Stimulated activated CD4-positive, alpha-beta T cell treated with anti-CD3 and anti-CD28 coated beads, Interleukin-1b, Interleukin-23, amount 100 ng/mL, for 48 hours (primary cell): Measurements from ENCODE around the gene OR2Y1.
"Not testable (repeated sequence)": the region's sequence is repeated elsewhere in the genome, so short reads cannot be mapped to it uniquely, and the experiment has no call there.

Experiments used
- DNase-seq: peaks from one replicate; pipeline ENCODE4 v3.0.0-alpha.2; 2020

OR2Y1 gene

DNA sequence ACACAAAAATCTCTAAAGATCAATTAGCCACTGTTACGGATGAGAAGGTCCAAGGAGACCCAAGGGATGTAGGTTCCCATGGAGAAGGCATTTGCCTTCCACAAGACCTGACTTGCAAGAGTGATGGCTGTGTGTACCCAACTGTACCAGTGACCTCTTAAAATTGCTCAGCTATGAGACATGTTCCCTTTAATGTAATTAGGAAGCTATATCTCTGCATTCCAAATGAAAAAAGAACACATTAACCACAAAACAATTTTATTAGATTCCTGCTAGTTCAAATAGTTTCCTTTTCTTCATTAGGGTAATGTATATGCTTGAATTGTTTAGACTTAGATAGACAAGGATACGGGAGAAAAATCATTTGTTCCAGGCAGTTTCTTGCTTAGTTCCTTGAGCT is 3.3 kb downstream of the OR2Y1 start:
- no peak for DNase-seq

DNA sequence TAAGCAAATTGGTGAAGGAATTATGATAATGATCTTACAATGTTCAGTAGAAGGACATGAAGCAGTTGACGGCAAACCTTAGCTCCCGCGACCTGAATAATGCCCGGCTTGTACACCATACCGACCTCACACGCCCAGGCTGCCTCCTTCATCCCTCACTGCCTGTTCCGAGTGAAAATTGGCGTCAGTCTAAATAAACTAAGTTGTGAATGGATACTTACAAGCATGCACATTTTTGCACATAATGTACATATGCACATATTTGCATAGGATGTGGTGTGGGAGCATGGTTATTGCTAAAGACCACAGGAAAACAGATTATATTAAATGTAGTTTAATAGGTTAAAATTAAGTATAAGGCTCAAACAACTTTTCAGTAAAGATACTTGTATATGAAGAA is 14.9 kb downstream of the OR2Y1 start:
- no peak for DNase-seq

DNA sequence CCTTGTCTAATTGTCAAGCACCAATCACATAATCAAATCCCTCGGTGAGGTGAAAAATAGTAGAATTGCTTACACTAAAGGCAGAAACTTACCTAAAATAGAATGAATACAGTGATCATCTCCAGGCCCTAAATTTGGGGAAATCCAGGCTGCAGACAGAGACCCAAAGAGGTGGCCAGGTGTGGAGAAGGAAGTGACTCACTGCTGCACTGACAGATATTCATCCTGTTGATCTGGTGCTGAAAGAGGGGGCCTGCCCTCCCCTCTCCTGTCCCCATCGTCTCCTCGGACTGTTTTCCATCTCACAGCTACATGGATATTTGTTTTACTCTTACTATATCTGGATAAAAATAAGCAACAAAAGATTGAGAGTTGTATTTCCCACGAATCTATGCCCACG is 15.9 kb downstream of the OR2Y1 start:
- DNase-seq, result no peak

DNA sequence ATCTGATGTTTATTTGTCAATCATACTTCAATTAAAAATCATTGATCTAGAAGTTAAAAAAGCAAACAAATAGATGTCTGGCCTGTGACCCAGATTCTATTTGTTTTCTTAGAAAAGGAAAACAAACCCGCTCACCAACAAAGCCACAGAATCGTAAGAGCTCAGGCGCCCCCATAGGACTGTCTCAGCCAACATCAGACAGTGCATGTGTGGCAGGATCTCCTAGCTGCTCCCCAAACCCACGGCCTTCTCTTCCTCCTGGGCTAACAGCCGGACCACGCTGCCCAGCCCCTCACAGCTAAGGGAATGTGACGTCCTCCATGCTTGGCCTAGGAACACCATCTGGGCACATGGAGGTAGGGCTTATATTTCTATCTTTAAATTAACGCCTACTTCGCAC is 19.4 kb downstream of the OR2Y1 start:
- no peak for DNase-seq

DNA sequence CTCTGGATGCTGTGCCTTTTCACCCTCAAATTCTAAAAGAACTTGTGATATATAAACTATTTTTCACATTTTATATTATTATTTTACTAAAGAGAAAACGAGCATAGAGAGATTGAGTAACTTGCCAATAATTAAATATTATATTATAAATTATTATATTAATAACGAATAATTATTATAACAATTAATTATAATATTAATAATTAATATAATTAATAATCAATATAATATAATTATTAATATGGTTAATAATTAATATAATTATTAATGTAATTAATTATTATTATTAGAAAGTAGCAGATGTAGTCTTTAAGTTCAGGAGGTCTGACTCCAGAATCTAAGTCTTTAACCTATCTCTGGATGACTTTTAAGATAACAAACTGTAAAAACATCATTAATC is 20.1 kb downstream of the OR2Y1 start:
- no peak for DNase-seq

DNA sequence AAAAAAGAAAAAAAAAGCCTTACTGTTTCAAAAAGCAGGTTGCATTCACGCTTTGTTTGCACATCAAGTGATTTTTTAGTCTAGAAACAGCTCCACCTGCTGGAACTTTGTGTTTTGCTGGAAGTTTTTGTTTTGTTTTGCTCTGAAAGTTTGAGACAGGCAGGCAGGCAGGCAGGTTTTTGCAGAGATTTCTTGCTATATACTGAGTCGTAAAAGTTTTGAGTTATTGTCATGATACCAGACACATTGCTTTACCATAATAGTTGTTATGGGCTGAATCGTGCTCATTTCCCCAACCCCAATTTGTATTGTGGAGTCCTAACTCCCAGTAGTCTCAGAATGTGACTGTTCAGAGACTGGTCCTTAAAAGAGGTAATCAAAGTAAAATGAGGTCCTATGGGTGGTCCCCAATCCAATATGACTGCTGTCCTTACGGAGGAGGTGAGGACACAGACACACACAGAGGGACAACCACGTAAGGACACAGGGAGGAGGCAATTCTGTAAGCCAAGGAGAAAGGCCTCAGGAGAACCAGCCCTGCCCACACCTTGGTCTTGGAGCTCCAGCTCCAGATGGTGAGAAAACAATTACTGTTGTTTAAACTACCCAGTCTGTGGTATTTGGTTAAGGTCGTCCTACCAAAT is 20.9 kb downstream of the OR2Y1 start:
- DNase-seq, result no peak

DNA sequence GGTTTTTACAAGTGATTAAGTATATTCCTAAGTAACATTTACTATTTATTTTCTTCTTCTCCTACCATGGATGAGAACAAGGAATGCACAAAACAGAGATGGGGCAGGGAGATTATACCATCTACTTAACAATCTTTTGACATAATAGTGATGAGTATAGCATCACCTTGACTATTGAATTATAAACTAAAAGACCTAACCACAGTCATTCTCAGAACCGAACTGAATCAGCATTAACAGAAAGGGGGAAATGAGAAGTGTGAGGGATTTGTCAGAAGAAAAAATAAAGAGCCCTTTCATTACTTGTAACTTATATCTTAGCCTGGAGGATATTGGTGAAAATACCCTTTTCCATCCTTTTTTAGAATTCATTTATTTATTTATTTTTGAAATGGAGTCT is 21.9 kb downstream of the OR2Y1 start:
- DNase-seq, result no peak

DNA sequence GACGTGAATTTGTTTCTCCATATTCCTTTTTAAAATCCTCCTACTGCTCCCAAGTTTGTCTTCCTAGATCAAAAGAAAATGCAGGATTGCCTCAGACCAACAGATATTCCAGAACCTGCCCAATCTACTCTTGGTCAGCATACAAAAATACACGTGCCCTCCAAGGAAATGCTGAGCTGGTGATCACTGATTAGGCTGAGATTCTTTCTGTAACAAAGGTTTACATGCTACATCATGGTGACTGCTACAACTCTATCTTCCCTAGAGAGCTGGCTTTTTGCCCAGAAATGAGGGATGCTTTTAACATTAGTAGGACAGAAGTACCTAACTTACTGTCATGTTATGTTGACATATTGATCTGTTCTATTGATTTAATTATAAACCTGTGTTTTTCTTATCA is 35.5 kb downstream of the OR2Y1 start:
- DNase-seq, result no peak

DNA sequence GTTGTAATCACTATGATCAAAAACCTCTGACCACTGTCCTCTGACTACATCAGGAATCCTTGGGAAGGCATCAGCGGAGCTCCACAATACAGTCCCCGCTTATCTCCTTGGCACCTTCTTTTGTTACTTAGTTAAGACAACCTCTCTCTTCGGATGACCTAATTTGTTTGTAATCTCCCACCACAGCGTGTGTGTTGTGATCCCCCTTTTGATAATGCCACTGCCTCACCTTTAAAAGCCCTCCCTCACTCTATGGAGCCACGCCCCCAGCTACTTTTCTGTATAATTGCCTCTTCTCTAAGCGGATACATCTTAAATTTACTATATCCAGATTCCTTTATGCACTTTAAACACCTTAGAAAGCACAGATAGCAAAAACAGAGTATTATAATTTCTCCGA is 35.9 kb downstream of the OR2Y1 start:
- DNase-seq, result no peak

DNA sequence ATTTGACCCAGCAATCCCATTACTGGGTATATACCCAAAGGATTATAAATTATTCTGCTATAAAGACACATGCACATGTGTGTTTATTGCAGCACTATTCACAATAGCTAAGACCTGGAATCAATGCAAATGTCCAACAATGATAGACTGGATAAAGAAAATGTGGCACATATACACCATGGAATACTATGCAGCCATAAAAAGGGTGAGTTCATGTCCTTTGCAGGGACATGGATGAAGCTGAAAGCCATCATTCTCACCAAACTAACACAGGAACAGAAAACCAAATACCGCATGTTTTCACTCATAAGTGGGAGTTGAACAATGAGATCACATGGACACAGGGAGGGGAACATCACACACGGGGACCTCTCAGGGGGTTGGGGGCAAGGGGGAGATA is 36.5 kb downstream of the OR2Y1 start:
- DNase-seq, result not testable (repeated sequence)

DNA sequence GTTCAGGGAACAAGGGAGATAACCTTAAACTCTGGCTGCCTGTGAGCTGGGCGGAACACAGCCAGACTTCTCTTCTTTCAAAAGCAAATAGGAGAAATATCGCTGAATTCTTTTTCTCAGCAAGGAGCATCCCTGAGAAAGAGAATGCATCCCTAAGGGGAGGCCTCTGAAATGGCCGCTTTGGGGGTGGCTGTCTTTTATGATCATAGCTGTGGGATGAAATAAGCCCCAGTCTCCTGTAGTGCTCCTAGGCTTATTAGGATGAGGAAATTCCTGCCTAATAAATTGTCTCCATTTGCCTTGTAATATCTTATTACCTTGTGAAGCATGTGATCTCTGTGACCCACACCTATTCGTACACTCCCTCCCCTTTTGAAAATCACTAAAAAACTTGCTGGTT is 39.4 kb downstream of the OR2Y1 start:
- DNase-seq, result not testable (repeated sequence)

DNA sequence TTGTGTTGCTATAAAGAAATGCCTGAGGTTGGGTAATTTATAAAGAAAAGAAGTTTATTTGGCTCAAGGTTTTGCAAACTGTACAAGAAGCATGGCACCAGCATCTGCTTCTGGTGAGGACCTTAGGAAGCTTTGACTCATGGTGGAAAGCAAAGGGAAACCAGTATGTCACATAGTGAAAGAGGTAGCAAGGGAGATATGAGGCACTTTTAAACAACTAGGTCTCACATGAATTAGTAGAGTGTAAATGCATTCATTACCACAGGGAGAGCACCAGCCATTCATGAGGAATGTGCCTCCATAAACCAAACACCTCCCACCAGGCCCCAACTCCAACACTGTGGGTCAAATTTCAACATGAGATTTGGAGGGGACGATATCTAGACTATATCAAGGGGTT is 40.8 kb downstream of the OR2Y1 start:
- no peak for DNase-seq

DNA sequence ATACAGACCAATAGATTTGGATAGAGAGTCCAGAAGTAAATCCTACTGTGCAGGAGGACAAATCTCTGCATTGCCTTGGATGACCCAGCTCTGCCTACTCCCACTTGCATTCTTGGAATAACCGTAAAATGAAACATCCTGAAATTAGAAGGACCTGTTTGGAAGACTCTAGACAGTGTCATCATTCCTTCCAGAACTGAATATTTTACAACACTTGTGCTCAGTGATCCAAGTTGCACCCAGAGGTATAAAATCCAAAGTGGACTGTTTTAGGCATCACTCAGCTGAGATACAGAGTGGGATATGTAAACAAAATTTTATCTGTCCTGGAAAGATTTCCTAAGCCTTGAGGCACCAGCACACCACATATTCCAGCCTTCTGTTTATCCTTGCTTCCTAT is 43.7 kb downstream of the OR2Y1 start:
- no peak for DNase-seq

DNA sequence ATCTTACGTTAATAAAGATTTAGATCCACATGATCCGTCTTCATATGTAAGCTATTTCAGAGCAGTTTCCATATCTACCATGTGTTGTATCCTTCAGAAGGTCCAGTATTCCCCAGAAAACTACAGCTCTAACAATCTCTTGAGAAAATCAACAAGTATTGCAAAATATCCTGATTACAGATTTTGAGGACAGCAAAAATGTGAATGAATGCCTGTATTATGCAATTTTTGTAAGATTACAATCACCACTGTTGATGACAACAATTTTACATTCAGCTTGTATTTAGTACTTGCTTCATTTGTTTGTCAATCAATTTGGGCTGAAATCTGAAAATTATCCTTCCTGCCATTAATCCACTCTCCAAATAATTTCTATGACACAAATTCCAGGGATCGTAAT is 47.4 kb downstream of the OR2Y1 start:
- no peak for DNase-seq

DNA sequence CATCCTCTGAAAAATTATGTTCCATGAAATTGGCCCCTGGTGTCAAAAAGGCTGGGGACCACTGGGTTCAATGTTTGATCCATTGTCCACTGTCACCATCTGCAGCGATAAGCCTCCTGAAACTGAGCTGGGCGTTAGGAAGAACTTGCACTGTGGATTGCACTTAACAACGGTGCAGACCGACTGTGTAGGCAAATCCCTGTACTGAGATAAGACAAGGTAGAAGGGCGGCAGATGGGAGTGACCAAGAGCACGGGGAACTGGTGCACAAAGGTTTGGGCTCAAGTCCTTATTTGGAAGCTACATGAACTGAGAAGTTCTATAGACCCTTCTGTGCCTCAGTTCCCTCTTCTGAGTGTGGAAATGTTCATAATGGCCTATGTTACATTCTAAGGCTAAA is 48.8 kb downstream of the OR2Y1 start:
- no peak for DNase-seq

DNA sequence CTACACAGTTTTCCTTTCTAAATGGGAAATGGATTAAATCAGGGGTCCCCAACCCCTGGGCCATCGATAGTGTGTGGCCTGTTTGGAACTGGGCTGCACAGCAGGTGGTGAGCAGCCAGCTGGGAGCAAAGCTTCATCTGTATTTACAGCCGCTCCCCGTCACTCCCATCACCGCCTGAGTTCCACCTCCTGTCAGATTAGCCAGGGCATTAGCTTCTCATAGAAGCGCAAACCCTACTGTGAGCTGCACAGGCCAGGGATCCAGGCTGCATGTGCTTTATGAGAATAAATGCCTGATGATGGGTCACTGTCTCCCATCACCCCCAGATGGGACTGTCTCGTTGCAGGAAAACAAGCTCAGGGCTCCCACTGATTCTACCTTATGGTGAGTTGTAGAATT is 49.3 kb downstream of the OR2Y1 start:
- DNase-seq, result no peak

DNA sequence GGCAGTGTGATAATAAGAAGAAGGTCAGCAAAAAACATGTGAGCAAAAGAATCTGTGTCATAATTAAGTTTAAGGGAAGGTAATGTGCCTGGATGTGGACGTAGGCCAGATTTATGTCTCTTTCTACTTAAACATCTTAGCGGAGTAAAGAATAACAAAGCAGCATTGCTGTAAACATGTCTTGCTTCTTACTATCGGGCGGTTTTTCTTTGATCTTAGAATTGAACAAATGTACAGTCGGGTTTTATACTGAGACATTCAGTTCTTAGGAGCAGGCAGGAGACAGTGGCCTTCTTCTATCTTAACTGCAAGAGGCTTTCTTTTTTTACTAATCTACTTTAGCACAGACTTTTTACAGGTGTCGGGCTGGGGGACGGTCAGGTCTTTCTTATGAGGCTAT is 50.1 kb downstream of the OR2Y1 start:
- DNase-seq, result no peak
